A673 (cell line): ENCODE results near the gene GSC2. TPM values are rescaled to one million over a fixed set of nuclear protein-coding genes. Genes with fewer than 3 reads are reported as not detected.
A peak's percentile ranks its signal among the peaks of the same experiment; 100 is the strongest.

ENCODE experiments used
- BruUV-seq: library from RNA; stranded (reverse); fragments of 400-500 nt; replicated peaks from 2 replicates; lab custom pipeline; 2021; lab: Mats Ljungman, UMichigan
- CTCF ChIA-PET: fragments of 300-600 bp; sonication (Branson Sonifier 250); formaldehyde crosslinking; loops from one replicate; lab custom pipeline; 2022; ENCODE audit warnings: antibody characterized with exemption; lab: Charles Lee
- POLR2A ChIA-PET: fragments of 300-600 bp; sonication (Branson Sonifier 250); formaldehyde crosslinking; loops from one replicate; lab custom pipeline; 2022; ENCODE audit warnings: antibody characterized with exemption; ENCODE audit not compliant: low non-redundant PET; lab: Charles Lee
- DNase-seq: peaks from one replicate; pipeline ENCODE4 v3.0.0-alpha.2; 2015; ENCODE audit warnings: low spot score
- H3K27ac ChIP-seq: fragments of 200-600 bp; sonication (generic); 2 replicates; pipeline ENCODE4 v1.5.1; 2016; ENCODE audit warnings: mixed run types, low read depth, mild to moderate bottlenecking, mixed read lengths, antibody characterized with exemption, low read length; ENCODE audit not compliant: poor library complexity, severe bottlenecking
- H3K27me3 ChIP-seq: fragments of 200-600 bp; sonication (generic); replicated peaks from 2 replicates; pipeline ENCODE4 v1.6.1; 2017; ENCODE audit warnings: mixed run types, low read depth, mild to moderate bottlenecking, mixed read lengths, antibody characterized with exemption, low read length; ENCODE audit not compliant: insufficient read depth, poor library complexity
- H3K36me3 ChIP-seq: fragments of 200-600 bp; sonication (generic); 2 replicates; pipeline ENCODE4 v1.6.1; 2016; ENCODE audit warnings: mixed run types, mild to moderate bottlenecking, mixed read lengths, antibody characterized with exemption, low read length; ENCODE audit not compliant: insufficient read depth, poor library complexity, severe bottlenecking
- H3K4me1 ChIP-seq: fragments of 200-600 bp; sonication (generic); 2 replicates; pipeline ENCODE4 v1.6.1; 2017; ENCODE audit warnings: mixed run types, mild to moderate bottlenecking, mixed read lengths, antibody characterized with exemption, low read length; ENCODE audit not compliant: insufficient read depth, poor library complexity, severe bottlenecking
- H3K4me3 ChIP-seq: fragments of 200-600 bp; sonication (generic); 2 replicates; pipeline ENCODE4 v1.5.1; 2016; ENCODE audit warnings: low read depth, mixed run types, mild to moderate bottlenecking, mixed read lengths, low read length; ENCODE audit not compliant: poor library complexity, severe bottlenecking
- H3K9me3 ChIP-seq: fragments of 200-600 bp; sonication (generic); 2 replicates; pipeline ENCODE4 v1.6.1; 2016; ENCODE audit warnings: mixed run types, low read depth, mild to moderate bottlenecking, mixed read lengths, antibody characterized with exemption, low read length; ENCODE audit not compliant: poor library complexity, severe bottlenecking
- CTCF ChIP-seq: fragments of 300-800, 200-600 bp; sonication (generic); conservative IDR thresholded peaks from 2 replicates; pipeline ENCODE4 v1.5.1; 2017; ENCODE audit warnings: low read depth, mild to moderate bottlenecking, antibody characterized with exemption, low read length, moderate library complexity, mixed read lengths
- EZH2 ChIP-seq: fragments of 200-600 bp; sonication (generic); IDR thresholded peaks from 2 replicates; pipeline ENCODE4 v1.6.1; 2017; ENCODE audit warnings: borderline replicate concordance, low read depth, mild to moderate bottlenecking, mixed read lengths, antibody characterized with exemption, low read length; ENCODE audit not compliant: poor library complexity, severe bottlenecking
- intact Hi-C: fragments of 100-400 bp; cut with micrococcal nuclease; formaldehyde crosslinking; loops from one replicate; pipeline ENCODE4 v1.10.0; 2022; ENCODE audit not compliant: unreplicated experiment
- total RNA-seq: library from RNA; stranded (reverse); gene quantifications from 2 replicates; pipeline ENCODE4 v1.2.3, GENCODE V29; 2021

The GSC2 gene
- total RNA-seq, 1 experiment from 2014 or later = not detected

- H3K36me3 ChIP-seq = peaks cover 30% of the 10 kb centered on the region
- H3K27me3 ChIP-seq = no peaks in the 10 kb centered on the region
- no peaks in the 10 kb centered on the region for H3K9me3 ChIP-seq
- no peak for TF ChIP-seq CTCF
- TF ChIP-seq EZH2 = no peak
- H3K4me1 ChIP-seq = no peaks in the 10 kb centered on the region
- CTCF ChIA-PET = no interaction called here
- intact Hi-C loops = no loop called here
- BruUV-seq = no TSS peak
- peak; percentile 35 for DNase-seq
- no peak overlapping the region for H3K4me3 ChIP-seq
- peak overlapping the region; percentile 26 for H3K27ac ChIP-seq
- POLR2A ChIA-PET = no interaction called here
Observed at GRCh38 chr22:19138217-19139000, 11.7 kb downstream of the GSC2 start.

- no TSS peak for BruUV-seq
- Histone ChIP-seq H3K4me1 (no peaks in the 10 kb centered on the region), H3K9me3 (no peaks in the 10 kb centered on the region), H3K36me3 (peaks cover 30% of the 10 kb centered on the region), H3K27ac (peak overlapping the region; percentile 26), H3K27me3 (no peaks in the 10 kb centered on the region), H3K4me3 (no peak overlapping the region)
- ChIA-PET POLR2A (no interaction called here), CTCF (no interaction called here)
- no peak for TF ChIP-seq CTCF
- TF ChIP-seq EZH2 = no peak
- intact Hi-C loops = no loop called here
- no peak for DNase-seq
Observed at GRCh38 chr22:19137384-19138216, 12.5 kb downstream of the GSC2 start.

GRCh38 chr22:19136915-19137314 is 13.2 kb downstream of the GSC2 start:
- ChIA-PET POLR2A (no interaction called here), CTCF (no interaction called here)
- DNase-seq = no peak
- H3K9me3 ChIP-seq = no peaks in the 10 kb centered on the region
- no peaks in the 10 kb centered on the region for H3K4me1 ChIP-seq
- intact Hi-C loops = no loop called here
- H3K27ac ChIP-seq = no peak overlapping the region
- TF ChIP-seq EZH2 (no peak), CTCF (no peak)
- no TSS peak for BruUV-seq
- H3K27me3 ChIP-seq = no peaks in the 10 kb centered on the region
- H3K36me3 ChIP-seq = peaks cover 23% of the 10 kb centered on the region
- no peak overlapping the region for H3K4me3 ChIP-seq
